Uterus (tissue), 4 donors: Measurements from ENCODE around the gene GFRA4. TPM values are rescaled to one million over a fixed set of nuclear protein-coding genes. Genes with fewer than 3 reads are reported as not detected.

Source experiments
- DNase-seq, 2 donors: peaks; one replicate each; pipeline ENCODE4 v3.0.0-alpha.2; 2019 to 2020
- H3K27ac ChIP-seq, 2 donors: fragments of 200-600 bp; sonication (generic); 1 replicate in 1 of 2; 2 replicates in 1 of 2; pipeline ENCODE4 v1.5.1; 2016 to 2018
- H3K27me3 ChIP-seq, 2 donors: fragments of 200-600 bp; sonication (generic); one replicate each; pipeline ENCODE4 v1.5.1; 2018 to 2019; ENCODE audit warnings: control low read depth in 1 of 2
- H3K36me3 ChIP-seq, 2 donors: fragments of 200-600 bp; sonication (generic); one replicate each; pipeline ENCODE4 v1.5.1; 2019; ENCODE audit warnings: control low read depth in 1 of 2
- H3K4me1 ChIP-seq, 2 donors: fragments of 200-600 bp; sonication (generic); one replicate each; pipeline ENCODE4 v1.5.1; 2018 to 2019; ENCODE audit warnings: control low read depth in 1 of 2
- H3K4me3 ChIP-seq, 2 donors: fragments of 200-600 bp; sonication (generic); 1 replicate in 1 of 2; 2 replicates in 1 of 2; pipeline ENCODE4 v1.5.1; 2018 to 2019; ENCODE audit warnings: mild to moderate bottlenecking in 1 of 2
- H3K9me3 ChIP-seq, 2 donors: fragments of 200-600 bp; sonication (generic); one replicate each; pipeline ENCODE4 v1.5.1; 2019; ENCODE audit warnings: control low read depth in 1 of 2
- CTCF ChIP-seq, 4 experiments: fragments of 200-600 bp in 2 of 4; fragments of 450-650 bp in 2 of 4; sonication (generic) in 2 of 4; IDR thresholded peaks; one replicate each; pipeline ENCODE4 v1.5.1; 2016 to 2019; ENCODE audit warnings: antibody characterized with exemption in 4 of 4, mild to moderate bottlenecking in 2 of 4, moderate library complexity in 1 of 4
- POLR2A ChIP-seq, 2 donors: fragments of 450-650 bp; IDR thresholded peaks; one replicate each; pipeline ENCODE4 v1.6.1; 2016; ENCODE audit warnings: antibody characterized with exemption in 2 of 2, mild to moderate bottlenecking in 1 of 2, moderate library complexity in 1 of 2
- intact Hi-C: fragments of 100-400 bp; cut with DNase I; formaldehyde crosslinking; loops from one replicate; pipeline ENCODE4 v1.15.1; 2023; ENCODE audit warnings: low total_unique reads
- total RNA-seq, 4 donors: library from RNA; depleted of rRNA in 3 of 4; stranded (reverse); fragments of >200 nt in 3 of 4; gene quantifications; one replicate each; pipeline versions ENCODE4 v1.1.0 to v1.2.4, GENCODE V29; 2014 to 2023
- donor health status: DM: yes; HTN: yes; CAD: no.

The GFRA4 gene
- total RNA-seq, 4 donors from 2014 or later, result not detected

GRCh38 chr20:3631534-3631933 is 31.7 kb downstream of the GFRA4 start:
- DNase-seq, result no peak
- TF ChIP-seq CTCF (IDR thresholded peaks at IDR 0.05) (no peak), POLR2A (IDR thresholded peaks at IDR 0.05) (no peak)
- Histone ChIP-seq H3K4me3 (no peak overlapping the region), H3K4me1 (no peaks in the 10 kb centered on the region), H3K9me3 (no peaks in the 10 kb centered on the region), H3K36me3 (no peaks in the 10 kb centered on the region), H3K27ac (no peak overlapping the region), H3K27me3 (no peaks in the 10 kb centered on the region)
- intact Hi-C loops, result no loop called here

GRCh38 chr20:3630429-3630828 is 32.8 kb downstream of the GFRA4 start:
- TF ChIP-seq CTCF (IDR thresholded peaks at IDR 0.05) (no peak), POLR2A (IDR thresholded peaks at IDR 0.05) (no peak)
- DNase-seq, result no peak
- Histone ChIP-seq H3K9me3 (no peaks in the 10 kb centered on the region), H3K4me3 (no peak overlapping the region), H3K4me1 (no peaks in the 10 kb centered on the region), H3K27me3 (no peaks in the 10 kb centered on the region), H3K36me3 (no peaks in the 10 kb centered on the region), H3K27ac (no peak overlapping the region)
- intact Hi-C loops, result no loop called here

GRCh38 chr20:3629893-3630292 is 33.3 kb downstream of the GFRA4 start:
- Histone ChIP-seq H3K27ac (no peak overlapping the region), H3K36me3 (no peaks in the 10 kb centered on the region), H3K4me3 (no peak overlapping the region), H3K9me3 (no peaks in the 10 kb centered on the region), H3K27me3 (no peaks in the 10 kb centered on the region), H3K4me1 (no peaks in the 10 kb centered on the region)
- TF ChIP-seq POLR2A (IDR thresholded peaks at IDR 0.05) (no peak), CTCF (IDR thresholded peaks at IDR 0.05) (no peak)
- DNase-seq, result no peak
- intact Hi-C loops, result no loop called here

GRCh38 chr20:3628502-3629314 is 34.5 kb downstream of the GFRA4 start:
- H3K27ac ChIP-seq, result no peak overlapping the region
- no peaks in the 10 kb centered on the region for H3K4me1 ChIP-seq
- H3K27me3 ChIP-seq, result no peaks in the 10 kb centered on the region
- no peaks in the 10 kb centered on the region for H3K36me3 ChIP-seq
- H3K4me3 ChIP-seq, result no peak overlapping the region
- intact Hi-C loops, result no loop called here
- TF ChIP-seq POLR2A (IDR thresholded peaks at IDR 0.05) (no peak), CTCF (IDR thresholded peaks at IDR 0.05) (no peak)
- DNase-seq, result no peak
- no peaks in the 10 kb centered on the region for H3K9me3 ChIP-seq

- no peak overlapping the region for H3K4me3 ChIP-seq
- no peaks in the 10 kb centered on the region for H3K4me1 ChIP-seq
- intact Hi-C loops, result no loop called here
- H3K27me3 ChIP-seq, result no peaks in the 10 kb centered on the region
- no peak for TF ChIP-seq POLR2A (IDR thresholded peaks at IDR 0.05)
- TF ChIP-seq CTCF (IDR thresholded peaks at IDR 0.05), result no peak
- H3K9me3 ChIP-seq, result no peaks in the 10 kb centered on the region
- H3K36me3 ChIP-seq, result no peaks in the 10 kb centered on the region
- no peak overlapping the region for H3K27ac ChIP-seq
- no peak for DNase-seq
Measured at GRCh38 chr20:3627476-3627875, 35.7 kb downstream of the GFRA4 start.
